IMR-90 (cell line): ENCODE results near the gene TAF6L. TPM values are rescaled to one million over a fixed set of nuclear protein-coding genes. Genes with fewer than 3 reads are reported as not detected.

Source experiments
- ATAC-seq: fragments of 200-7000 bp; cut with Tn5 transposase; 2 replicates; pipeline ENCODE4 v1.9.1; 2020; ENCODE audit warnings: low read depth, mild to moderate bottlenecking, moderate library complexity
- BruUV-seq: library from RNA; stranded (reverse); fragments of 400-500 nt; replicated peaks from 2 replicates; lab custom pipeline; 2021; lab: Mats Ljungman, UMichigan
- CTCF ChIA-PET: fragments of 300-600 bp; formaldehyde crosslinking; extraction: SDS; loops from one replicate; lab custom pipeline; 2021; ENCODE audit warnings: antibody characterized with exemption; lab: Yijun Ruan, JAX
- POLR2A ChIA-PET: fragments of 300-600 bp; sonication (Branson Sonifier 250); formaldehyde crosslinking; loops from one replicate; lab custom pipeline; 2022; ENCODE audit warnings: antibody characterized with exemption; ENCODE audit not compliant: unreplicated experiment; lab: Charles Lee
- DNase-seq: peaks from one replicate; pipeline ENCODE4 v3.0.0; 2013
- H2AFZ ChIP-seq: replicated peaks from 2 replicates; pipeline ENCODE3; 2013; ENCODE audit warnings: low read length, mild to moderate bottlenecking; ENCODE audit not compliant: poor library complexity
- H2AK5ac ChIP-seq: 2 replicates; pipeline ENCODE4 v1.6.1; 2013; ENCODE audit warnings: low read depth, low read length, inconsistent platforms
- H2AK9ac ChIP-seq: replicated peaks from 2 replicates; pipeline ENCODE3; 2013; ENCODE audit warnings: mild to moderate bottlenecking, low read depth, low read length, moderate library complexity; ENCODE audit not compliant: poor library complexity
- H2BK120ac ChIP-seq: 2 replicates; pipeline ENCODE4 v1.6.1; 2013; ENCODE audit warnings: low read depth, low read length, inconsistent platforms
- H2BK15ac ChIP-seq: 3 replicates; pipeline ENCODE4 v1.6.1; 2013; ENCODE audit warnings: low read depth, low read length, inconsistent platforms
- H2BK20ac ChIP-seq: 2 replicates; pipeline ENCODE4 v1.6.1; 2013; ENCODE audit warnings: low read depth, mild to moderate bottlenecking, inconsistent platforms, low read length, moderate library complexity
- H2BK5ac ChIP-seq: 2 replicates; pipeline ENCODE4 v1.6.1; 2013; ENCODE audit warnings: mild to moderate bottlenecking, low read depth, low read length, inconsistent platforms; ENCODE audit not compliant: poor library complexity, severe bottlenecking
- H3K14ac ChIP-seq: replicated peaks from 2 replicates; pipeline ENCODE4 v1.6.1; 2013; ENCODE audit warnings: low read depth, low read length, inconsistent platforms
- H3K18ac ChIP-seq: 2 replicates; pipeline ENCODE4 v1.6.1; 2013; ENCODE audit warnings: low read depth, low read length, control low read depth
- H3K23ac ChIP-seq: 2 replicates; pipeline ENCODE4 v1.6.1; 2013; ENCODE audit warnings: low read depth, low read length, inconsistent platforms
- H3K27ac ChIP-seq: 2 replicates; pipeline ENCODE4 v1.5.1; 2013; ENCODE audit warnings: mild to moderate bottlenecking, control low read depth, low read length; ENCODE audit not compliant: insufficient read depth
- H3K27me3 ChIP-seq: 2 replicates; pipeline ENCODE4 v1.6.1; 2013; ENCODE audit warnings: low read length; ENCODE audit not compliant: control insufficient read depth, insufficient read depth
- H3K36me3 ChIP-seq: 2 replicates; pipeline ENCODE4 v1.6.1; 2013; ENCODE audit warnings: low read length, mixed read lengths; ENCODE audit not compliant: control insufficient read depth, insufficient read depth
- H3K4ac ChIP-seq: 2 replicates; pipeline ENCODE4 v1.6.1; 2013; ENCODE audit warnings: low read depth, low read length, inconsistent platforms
- H3K4me1 ChIP-seq: 2 replicates; pipeline ENCODE4 v1.6.1; 2013; ENCODE audit warnings: low read length, mixed read lengths; ENCODE audit not compliant: control insufficient read depth, insufficient read depth
- H3K4me2 ChIP-seq: 2 replicates; pipeline ENCODE4 v1.6.1; 2013; ENCODE audit warnings: low read depth, mild to moderate bottlenecking, control low read depth, low read length, moderate library complexity
- H3K4me3 ChIP-seq: 2 replicates; pipeline ENCODE4 v1.5.1; 2013; ENCODE audit warnings: low read depth, mild to moderate bottlenecking, control low read depth, low read length, moderate library complexity; ENCODE audit not compliant: insufficient read depth
- H3K56ac ChIP-seq: 2 replicates; pipeline ENCODE4 v1.6.1; 2013; ENCODE audit warnings: low read length, inconsistent platforms; ENCODE audit not compliant: insufficient read depth; ENCODE audit errors: extremely low read depth
- H3K79me1 ChIP-seq, 2 experiments: 2 replicates each; pipeline ENCODE4 v1.6.1; 2013; ENCODE audit warnings: low read length in 2 of 2, inconsistent platforms in 1 of 2, low read depth in 1 of 2
- H3K9ac ChIP-seq: 2 replicates; pipeline ENCODE4 v1.6.1; 2013; ENCODE audit warnings: low read depth, low read length, control low read depth
- H3K9me1 ChIP-seq: 2 replicates; pipeline ENCODE4 v1.6.1; 2013; ENCODE audit warnings: low read length, inconsistent platforms; ENCODE audit not compliant: insufficient read depth
- H3K9me3 ChIP-seq: 2 replicates; pipeline ENCODE4 v1.6.1; 2013; ENCODE audit warnings: low read length; ENCODE audit not compliant: control insufficient read depth, insufficient read depth
- H4K20me1 ChIP-seq: 2 replicates; pipeline ENCODE4 v1.6.1; 2013; ENCODE audit warnings: low read length, inconsistent platforms; ENCODE audit not compliant: insufficient read depth
- H4K5ac ChIP-seq: 2 replicates; pipeline ENCODE4 v1.6.1; 2013; ENCODE audit warnings: mild to moderate bottlenecking, low read depth, low read length, control low read depth
- H4K8ac ChIP-seq, 2 experiments: 2 replicates each; pipeline ENCODE4 v1.6.1; 2013; ENCODE audit warnings: low read depth in 2 of 2, low read length in 2 of 2, control low read depth in 1 of 2, inconsistent platforms in 1 of 2
- H4K91ac ChIP-seq: 2 replicates; pipeline ENCODE4 v1.6.1; 2013; ENCODE audit warnings: low read depth, low read length, inconsistent platforms; ENCODE audit not compliant: insufficient read depth
- CEBPB ChIP-seq: IDR thresholded peaks from 2 replicates; pipeline ENCODE4 v1.6.1; 2012; ENCODE audit warnings: low read depth, low read length, improper control_type of control experiment
- CHD1 ChIP-seq: IDR thresholded peaks from 2 replicates; pipeline ENCODE4 v1.6.1; 2012; ENCODE audit warnings: low read depth, low read length, improper control_type of control experiment
- FOS ChIP-seq: fragments of 150-350 bp; IDR thresholded peaks from 2 replicates; pipeline ENCODE4 v1.6.1; 2016; ENCODE audit warnings: low read depth, low read length
- MAZ ChIP-seq: IDR thresholded peaks from 2 replicates; pipeline ENCODE4 v1.6.1; 2012; ENCODE audit warnings: low read depth, mild to moderate bottlenecking, low read length, improper control_type of control experiment, moderate library complexity, borderline replicate concordance
- MXI1 ChIP-seq: IDR thresholded peaks from 2 replicates; pipeline ENCODE4 v1.6.1; 2012; ENCODE audit warnings: low read depth, mild to moderate bottlenecking, low read length, moderate library complexity, borderline replicate concordance
- NFE2L2 ChIP-seq: fragments of 150-350 bp; IDR thresholded peaks from 2 replicates; pipeline ENCODE4 v1.6.1; 2016; ENCODE audit warnings: low read depth, mild to moderate bottlenecking, low read length
- RFX5 ChIP-seq: IDR thresholded peaks from 2 replicates; pipeline ENCODE4 v1.8.0; 2012; ENCODE audit warnings: low read depth, mild to moderate bottlenecking, low read length, moderate library complexity
- SMC3 ChIP-seq: fragments of 150-350 bp; IDR thresholded peaks from 2 replicates; pipeline ENCODE4 v1.6.1; 2016; ENCODE audit warnings: low read depth, mild to moderate bottlenecking, antibody characterized with exemption, low read length, moderate library complexity
- WGBS, 2 experiments: methylation state at CpG; one replicate each; pipeline versions ENCODE4 v1.1.5 to v1.1.7; 2013; ENCODE audit warnings: missing lambda C conversion rate in 2 of 2; ENCODE audit not compliant: insufficient read length in 1 of 2; ENCODE audit errors: extremely low coverage in 2 of 2; 5-methylcytosine and 5-hydroxymethylcytosine counted together
- dilution Hi-C: fragments of 300-500 bp; cut with HindIII; formaldehyde crosslinking; loops from one replicate; pipeline ENCODE4 v1.14.3; 2018; ENCODE audit warnings: low sequenced_read_pairs; ENCODE audit not compliant: unreplicated experiment
- in situ Hi-C: fragments of 300-500 bp; cut with MboI; formaldehyde crosslinking; loops from 3 replicates; pipeline ENCODE4 v1.14.3; 2019; ENCODE audit warnings: low sequenced_read_pairs, inconsistent platforms, mixed read lengths
- intact Hi-C: fragments of 100-400 bp; cut with micrococcal nuclease; formaldehyde crosslinking; loops from 2 replicates; pipeline ENCODE4 v1.10.0; 2022
- polyA plus RNA-seq, 3 experiments: library from polyadenylated mRNA; depleted of rRNA; stranded (reverse); fragments of >200 nt; gene quantifications; 2 replicates each; pipeline ENCODE4 v1.2.3, GENCODE V29; 2012; ENCODE audit warnings: low replicate concordance in 1 of 3
- total RNA-seq: library from RNA; depleted of rRNA; stranded (reverse); fragments of >200 nt; gene quantifications from 2 replicates; pipeline ENCODE4 v1.2.3, GENCODE V29; 2012
- TF ChIP-seq, protein P1 (sequence below): conservative IDR thresholded peaks from 2 replicates; pipeline ENCODE4 v1.5.1; 2012; ENCODE audit warnings: mild to moderate bottlenecking, low read depth, low read length, improper control_type of control experiment
- TF ChIP-seq, protein P2 (sequence below): fragments of 150-350 bp; IDR thresholded peaks from 2 replicates; pipeline ENCODE4 v1.6.1; 2016; ENCODE audit warnings: low read depth, mild to moderate bottlenecking, low read length, moderate library complexity, borderline replicate concordance

The TAF6L gene
- total and polyA plus RNA-seq, 2 of the 4 experiments (the other 2 are of a cell fraction): 9.5 to 13.5 TPM

DNA sequence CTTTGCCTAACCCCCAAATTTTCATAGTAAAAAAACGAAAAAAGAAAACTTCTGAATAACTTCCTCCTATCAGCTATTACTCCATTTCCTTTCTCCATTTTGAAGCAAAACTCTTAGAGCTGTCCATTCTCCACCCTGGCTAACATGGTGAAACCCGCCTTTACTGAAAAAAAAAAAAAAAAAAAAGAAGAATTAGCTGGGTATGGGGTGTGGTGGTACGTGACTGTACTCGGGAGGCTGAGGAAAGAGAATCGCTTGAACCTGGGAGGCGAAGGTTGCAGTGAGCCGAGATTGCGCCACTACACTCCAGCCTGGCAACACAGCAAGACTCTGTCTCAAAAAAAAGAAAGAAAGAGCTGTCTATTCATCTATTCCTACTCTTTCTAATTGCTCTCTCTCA lies 45.4 kb downstream of the TAF6L start:
- Histone ChIP-seq H2AK9ac (no peak overlapping the region), H3K36me3 (peaks cover 51% of the 10 kb centered on the region), H3K4me3 (no peak overlapping the region), H2BK15ac (no peak overlapping the region), H3K9me3 (no peaks in the 10 kb centered on the region), H2BK120ac (no peak overlapping the region), H3K9ac (no peak overlapping the region), H4K5ac (no peak overlapping the region), H3K4me2 (no peak overlapping the region), H3K14ac (no peak overlapping the region), H3K9me1 (no peaks in the 10 kb centered on the region), H4K8ac (no peak overlapping the region), H3K18ac (no peak overlapping the region), H2AK5ac (no peak overlapping the region), H2BK20ac (no peak overlapping the region), H3K79me1 (peaks cover 0 to 3% of the 10 kb centered on the region in 2 experiments; a peak in 2 of 4 replicates), H3K27me3 (no peaks in the 10 kb centered on the region), H3K4ac (no peak overlapping the region), H3K4me1 (no peaks in the 10 kb centered on the region), H4K91ac (no peak overlapping the region), H3K56ac (no peak overlapping the region), H2AFZ (no peak overlapping the region), H3K27ac (no peak overlapping the region), H2BK5ac (no peak overlapping the region), H4K20me1 (no peaks in the 10 kb centered on the region), H3K23ac (no peak overlapping the region)
- intact Hi-C loops (no loop called here), in situ Hi-C loops (no loop called here), dilution Hi-C loops (no loop called here)
- ChIA-PET POLR2A (no interaction called here), CTCF (interaction anchor here (0.6 to 0.9 kb wide), 3 partner anchors 10 to 30 kb away, joined by 3 read pairs; no protein-coding TSS in a partner anchor)
- no CpG with 5 or more reads among the region's 8 CpGs for WGBS, 2 experiments
- BruUV-seq: no TSS peak
- ATAC-seq: no peak
- no peak for TF ChIP-seq FOS
- TF ChIP-seq CEBPB: no peak
- TF ChIP-seq, protein P1, sequence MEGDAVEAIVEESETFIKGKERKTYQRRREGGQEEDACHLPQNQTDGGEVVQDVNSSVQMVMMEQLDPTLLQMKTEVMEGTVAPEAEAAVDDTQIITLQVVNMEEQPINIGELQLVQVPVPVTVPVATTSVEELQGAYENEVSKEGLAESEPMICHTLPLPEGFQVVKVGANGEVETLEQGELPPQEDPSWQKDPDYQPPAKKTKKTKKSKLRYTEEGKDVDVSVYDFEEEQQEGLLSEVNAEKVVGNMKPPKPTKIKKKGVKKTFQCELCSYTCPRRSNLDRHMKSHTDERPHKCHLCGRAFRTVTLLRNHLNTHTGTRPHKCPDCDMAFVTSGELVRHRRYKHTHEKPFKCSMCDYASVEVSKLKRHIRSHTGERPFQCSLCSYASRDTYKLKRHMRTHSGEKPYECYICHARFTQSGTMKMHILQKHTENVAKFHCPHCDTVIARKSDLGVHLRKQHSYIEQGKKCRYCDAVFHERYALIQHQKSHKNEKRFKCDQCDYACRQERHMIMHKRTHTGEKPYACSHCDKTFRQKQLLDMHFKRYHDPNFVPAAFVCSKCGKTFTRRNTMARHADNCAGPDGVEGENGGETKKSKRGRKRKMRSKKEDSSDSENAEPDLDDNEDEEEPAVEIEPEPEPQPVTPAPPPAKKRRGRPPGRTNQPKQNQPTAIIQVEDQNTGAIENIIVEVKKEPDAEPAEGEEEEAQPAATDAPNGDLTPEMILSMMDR: no peak
- TF ChIP-seq RFX5: no peak
- TF ChIP-seq CHD1: no peak
- TF ChIP-seq SMC3: no peak
- no peak for TF ChIP-seq MXI1
- TF ChIP-seq MAZ: no peak
- TF ChIP-seq, protein P2, sequence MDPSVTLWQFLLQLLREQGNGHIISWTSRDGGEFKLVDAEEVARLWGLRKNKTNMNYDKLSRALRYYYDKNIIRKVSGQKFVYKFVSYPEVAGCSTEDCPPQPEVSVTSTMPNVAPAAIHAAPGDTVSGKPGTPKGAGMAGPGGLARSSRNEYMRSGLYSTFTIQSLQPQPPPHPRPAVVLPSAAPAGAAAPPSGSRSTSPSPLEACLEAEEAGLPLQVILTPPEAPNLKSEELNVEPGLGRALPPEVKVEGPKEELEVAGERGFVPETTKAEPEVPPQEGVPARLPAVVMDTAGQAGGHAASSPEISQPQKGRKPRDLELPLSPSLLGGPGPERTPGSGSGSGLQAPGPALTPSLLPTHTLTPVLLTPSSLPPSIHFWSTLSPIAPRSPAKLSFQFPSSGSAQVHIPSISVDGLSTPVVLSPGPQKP: no peak
- TF ChIP-seq NFE2L2: no peak
- no peak for DNase-seq
